Transverse colon (tissue), 3 donors: ENCODE data around the gene CGB5.
"Not testable (repeated sequence)": the region's sequence is repeated elsewhere in the genome, so short reads cannot be mapped to it uniquely, and the experiment has no call there.

Experiments used
- CTCF ChIP-seq, 5 experiments: fragments of 200-600 bp in 3 of 5; fragments of 450-650 bp in 2 of 5; sonication (generic) in 3 of 5; IDR thresholded peaks; 1 replicate in 2 of 5; 2 replicates in 3 of 5; pipeline ENCODE4 v1.5.1; 2016 to 2017; ENCODE audit warnings: antibody characterized with exemption in 5 of 5, inconsistent platforms in 3 of 5, mild to moderate bottlenecking in 2 of 5, moderate library complexity in 1 of 5
- EP300 ChIP-seq: sonication (generic); formaldehyde crosslinking; IDR thresholded peaks from one replicate; pipeline ENCODE4 v1.6.1; 2017; ENCODE audit warnings: antibody characterized with exemption, low read depth
- POLR2A ChIP-seq: fragments of 450-650 bp; IDR thresholded peaks from one replicate; pipeline ENCODE4 v1.6.1; 2016; ENCODE audit warnings: antibody characterized with exemption, mild to moderate bottlenecking, moderate library complexity

- not testable (repeated sequence) for TF ChIP-seq CTCF (IDR thresholded peaks at IDR 0.05); POLR2A; EP300
Measured at GRCh38 chr19:49039736-49040135, 3.9 kb upstream of the CGB5 start.
